ENCODE measurements around the gene LRRC47. TPM values are rescaled to one million over a fixed set of nuclear protein-coding genes. Genes with fewer than 3 reads are reported as not detected.

The LRRC47 gene
- total and polyA plus RNA-seq, 3 experiments from 2014 or later = 36.9 to 50.5 (median 42.6) TPM

DNA sequence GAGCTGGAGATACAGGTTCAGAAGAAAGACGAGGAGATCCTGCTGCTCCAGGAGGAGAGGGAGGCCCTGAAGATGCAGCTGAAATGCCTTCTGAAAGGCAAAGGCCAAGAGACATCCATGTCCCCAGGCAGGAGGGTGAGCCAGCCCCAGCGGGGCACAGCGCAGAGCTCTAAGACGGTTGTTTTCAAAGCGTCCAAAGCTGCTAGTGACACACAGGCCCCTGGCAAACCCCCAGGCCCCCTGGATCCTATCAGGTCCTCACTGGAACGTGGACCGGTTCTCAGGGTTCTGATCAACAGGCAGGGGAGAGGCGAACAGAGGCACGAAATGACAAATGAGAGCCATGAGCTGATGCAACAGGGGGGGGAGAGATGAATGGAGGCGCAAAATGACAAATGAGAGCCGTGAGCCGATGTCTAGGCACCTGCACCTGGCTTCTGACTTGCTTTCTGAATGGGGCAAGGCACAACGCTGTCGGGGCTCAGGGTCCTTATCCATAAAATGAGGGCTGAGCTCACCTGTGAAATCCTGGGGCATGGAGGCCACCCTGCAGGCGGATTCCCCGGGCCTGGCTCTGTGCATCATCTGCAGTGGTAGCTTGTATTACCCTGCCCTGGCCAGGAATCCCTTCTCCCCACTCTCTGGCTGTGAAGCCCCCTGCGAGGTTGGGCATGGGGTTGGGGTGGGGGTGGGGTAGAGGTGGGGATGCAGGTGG lies 34.8 kb downstream of the LRRC47 start:
- H3K9me3 Mint-ChIP-seq = peaks cover 0 to 7% (median 3%) of the 10 kb centered on the region in 5 donors
- Histone ChIP-seq H3K36me3 (ENCODE audit: insufficient read depth, low read length) (no peaks in the 10 kb centered on the region), H3K27ac (ENCODE audit: low read depth, low read length) (no peak overlapping the region), H3K9me3 (ENCODE audit: low read length) (no peaks in the 10 kb centered on the region), H3K27me3 (ENCODE audit: insufficient read depth, low read length, poor library complexity, severe bottlenecking) (no peaks in the 10 kb centered on the region), H3K4me1 (ENCODE audit: insufficient read depth, low read length) (no peaks in the 10 kb centered on the region), H3K4me3 (ENCODE audit: low read length) (no peak overlapping the region)
- no peak overlapping the region for H3K4me3 Mint-ChIP-seq
- no peaks in the 10 kb centered on the region for H3K36me3 Mint-ChIP-seq
- ChIA-PET CTCF (interaction anchor here (2.4 kb wide), 1 partner anchor 37 kb away, joined by 6 read pairs; no protein-coding TSS in a partner anchor), POLR2A (no interaction called here)
- no peak overlapping the region for H3K27ac Mint-ChIP-seq
- peak in 1 of 5 donors; percentile 33 for DNase-seq
- H3K27me3 Mint-ChIP-seq = peaks cover 15 to 45% of the 10 kb centered on the region in 2 donors
- H3K4me1 Mint-ChIP-seq = no peaks in the 10 kb centered on the region

DNA sequence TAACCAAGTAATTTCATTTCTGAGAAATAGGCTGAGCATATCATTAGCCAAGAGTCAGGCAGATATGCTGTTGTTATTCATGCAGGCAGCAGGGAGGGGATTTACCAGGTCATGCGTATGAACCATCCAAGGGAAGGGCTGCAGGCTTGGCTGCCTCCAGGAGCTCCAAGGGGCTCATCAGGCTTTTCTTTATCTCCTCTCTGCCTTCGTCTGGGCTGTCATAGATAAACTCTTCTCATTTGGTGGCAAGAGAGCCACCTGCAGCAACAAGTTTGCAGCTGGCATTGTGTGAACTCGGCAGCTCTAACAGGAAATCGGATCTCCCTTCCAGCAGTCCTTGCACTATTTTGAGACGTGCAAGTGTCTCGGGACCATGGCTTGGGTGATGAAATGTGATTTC lies 36.5 kb downstream of the LRRC47 start:
- DNase-seq = no peak
- no peaks in the 10 kb centered on the region for H3K36me3 Mint-ChIP-seq
- no peaks in the 10 kb centered on the region for H3K36me3 ChIP-seq (ENCODE audit: insufficient read depth, low read length)
- H3K4me1 ChIP-seq (ENCODE audit: insufficient read depth, low read length) = no peaks in the 10 kb centered on the region
- H3K27me3 Mint-ChIP-seq = peaks cover 18 to 39% of the 10 kb centered on the region in 2 donors
- ChIA-PET CTCF (interaction anchor here (2.4 kb wide), 1 partner anchor 35 kb away, joined by 6 read pairs; no protein-coding TSS in a partner anchor), POLR2A (no interaction called here)
- no peak overlapping the region for H3K4me3 ChIP-seq (ENCODE audit: low read length)
- no peak overlapping the region for H3K27ac Mint-ChIP-seq
- peaks cover 0 to 7% (median 3%) of the 10 kb centered on the region in 5 donors for H3K9me3 Mint-ChIP-seq
- no peaks in the 10 kb centered on the region for H3K4me1 Mint-ChIP-seq
- H3K27me3 ChIP-seq (ENCODE audit: insufficient read depth, low read length, poor library complexity, severe bottlenecking) = no peaks in the 10 kb centered on the region
- H3K27ac ChIP-seq (ENCODE audit: low read depth, low read length) = no peak overlapping the region
- H3K9me3 ChIP-seq (ENCODE audit: low read length) = no peaks in the 10 kb centered on the region
- H3K4me3 Mint-ChIP-seq = no peak overlapping the region

DNA sequence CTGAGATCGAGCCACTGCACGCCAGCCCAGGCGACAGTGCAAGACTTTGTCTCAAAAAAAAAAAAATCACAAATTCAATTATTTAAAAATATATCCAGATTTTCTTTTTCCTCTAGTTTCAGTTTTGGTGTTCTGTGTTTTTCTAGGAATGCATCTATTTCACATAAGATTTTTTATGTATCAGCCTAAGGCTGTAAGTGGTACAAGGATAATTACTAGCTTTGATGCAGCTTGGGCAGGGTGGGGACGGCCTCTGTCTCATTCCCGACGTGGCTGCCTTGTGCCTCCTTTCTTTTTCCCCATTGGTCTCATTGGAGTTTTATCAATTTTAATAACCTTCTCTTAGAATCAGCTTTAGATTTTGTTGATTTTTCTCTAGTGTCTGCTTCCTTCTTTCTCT lies 37.1 kb downstream of the LRRC47 start:
- Histone ChIP-seq H3K4me3 (ENCODE audit: low read length) (no peak overlapping the region), H3K9me3 (ENCODE audit: low read length) (no peaks in the 10 kb centered on the region), H3K27me3 (ENCODE audit: insufficient read depth, low read length, poor library complexity, severe bottlenecking) (no peaks in the 10 kb centered on the region), H3K27ac (ENCODE audit: low read depth, low read length) (no peak overlapping the region), H3K4me1 (ENCODE audit: insufficient read depth, low read length) (no peaks in the 10 kb centered on the region), H3K36me3 (ENCODE audit: insufficient read depth, low read length) (no peaks in the 10 kb centered on the region)
- DNase-seq = no peak
- Mint-ChIP-seq H3K4me1 (no peaks in the 10 kb centered on the region), H3K36me3 (no peaks in the 10 kb centered on the region), H3K4me3 (no peak overlapping the region), H3K9me3 (peaks cover 0 to 7% (median 3%) of the 10 kb centered on the region in 5 donors), H3K27me3 (peaks cover 18 to 35% of the 10 kb centered on the region in 2 donors), H3K27ac (no peak overlapping the region)
- CTCF ChIA-PET = interaction anchor here (2.4 kb wide), 1 partner anchor 35 kb away, joined by 6 read pairs; no protein-coding TSS in a partner anchor
- POLR2A ChIA-PET = interaction anchor here (0.7 kb wide), 1 partner anchor 221 kb away, joined by 4 read pairs; no protein-coding TSS in a partner anchor

DNA sequence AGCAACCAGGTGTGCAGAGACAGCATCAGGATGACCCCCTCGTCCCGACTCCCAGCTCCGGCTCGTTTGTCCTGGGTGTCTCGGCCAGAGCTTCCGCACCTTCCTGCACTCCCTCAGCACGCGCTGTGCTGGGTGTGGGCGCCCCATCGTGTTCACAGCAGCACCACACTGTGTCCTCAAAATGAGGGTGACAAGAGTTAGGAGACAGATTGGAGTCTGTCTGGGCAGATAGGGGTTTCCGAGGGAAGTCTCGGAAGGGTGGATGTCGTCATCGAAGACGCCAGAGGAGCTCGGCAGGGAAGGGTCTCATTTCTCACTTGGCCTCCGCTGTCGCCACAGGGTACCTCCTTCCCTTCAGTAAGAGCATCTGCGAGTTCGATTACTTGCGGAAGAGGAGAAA lies 39.9 kb downstream of the LRRC47 start:
- peak in 1 of 5 donors; percentile 19 for DNase-seq
- Mint-ChIP-seq H3K9me3 (peaks cover 0 to 7% (median 3%) of the 10 kb centered on the region in 5 donors), H3K27me3 (peaks cover 21 to 31% of the 10 kb centered on the region in 2 donors), H3K4me3 (no peak overlapping the region), H3K36me3 (no peaks in the 10 kb centered on the region), H3K27ac (no peak overlapping the region), H3K4me1 (no peaks in the 10 kb centered on the region)
- ChIA-PET CTCF (no interaction called here), POLR2A (no interaction called here)
- Histone ChIP-seq H3K4me1 (ENCODE audit: insufficient read depth, low read length) (no peaks in the 10 kb centered on the region), H3K27ac (ENCODE audit: low read depth, low read length) (no peak overlapping the region), H3K36me3 (ENCODE audit: insufficient read depth, low read length) (no peaks in the 10 kb centered on the region), H3K4me3 (ENCODE audit: low read length) (no peak overlapping the region), H3K27me3 (ENCODE audit: insufficient read depth, low read length, poor library complexity, severe bottlenecking) (no peaks in the 10 kb centered on the region), H3K9me3 (ENCODE audit: low read length) (no peaks in the 10 kb centered on the region)

DNA sequence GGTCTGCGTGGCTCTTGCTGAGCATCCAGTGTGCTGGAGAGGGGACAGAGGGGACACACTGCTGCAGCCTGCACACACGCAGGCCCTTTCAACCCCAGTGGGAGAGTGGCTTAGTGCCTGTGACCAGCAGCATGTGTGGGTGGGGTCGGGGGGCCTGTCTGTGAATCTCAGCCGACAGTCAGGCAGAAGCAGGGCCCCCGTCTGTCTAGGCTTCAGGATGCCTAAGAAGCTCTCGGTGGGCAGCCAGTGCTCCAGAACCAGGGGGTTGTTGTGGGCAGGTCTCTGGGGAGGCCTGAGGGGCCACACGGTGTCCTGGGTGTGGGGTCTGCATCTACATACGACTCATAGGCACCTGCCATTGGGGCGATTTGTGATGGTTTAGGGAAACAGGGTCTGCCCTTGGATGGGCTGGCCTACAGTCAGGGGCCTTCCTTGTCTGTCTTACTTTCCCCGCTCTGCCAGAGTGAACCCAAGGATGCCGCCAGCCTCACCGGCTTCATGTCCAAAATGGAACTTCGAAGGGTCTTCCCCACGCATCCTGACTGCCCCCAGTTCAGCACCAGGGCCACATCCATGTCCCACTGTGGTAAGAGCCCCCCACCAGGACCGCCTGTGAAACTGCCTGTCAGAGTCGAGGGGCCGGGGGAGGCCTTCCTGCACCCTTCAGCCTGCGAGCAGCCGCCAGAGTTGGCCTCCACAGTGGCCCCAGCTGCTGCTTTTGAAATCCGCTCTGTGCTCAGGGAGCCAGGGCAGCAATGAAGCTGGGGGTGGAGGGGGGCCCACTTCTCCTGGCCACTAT lies 42.4 kb downstream of the LRRC47 start:
- POLR2A ChIA-PET = no interaction called here

DNA sequence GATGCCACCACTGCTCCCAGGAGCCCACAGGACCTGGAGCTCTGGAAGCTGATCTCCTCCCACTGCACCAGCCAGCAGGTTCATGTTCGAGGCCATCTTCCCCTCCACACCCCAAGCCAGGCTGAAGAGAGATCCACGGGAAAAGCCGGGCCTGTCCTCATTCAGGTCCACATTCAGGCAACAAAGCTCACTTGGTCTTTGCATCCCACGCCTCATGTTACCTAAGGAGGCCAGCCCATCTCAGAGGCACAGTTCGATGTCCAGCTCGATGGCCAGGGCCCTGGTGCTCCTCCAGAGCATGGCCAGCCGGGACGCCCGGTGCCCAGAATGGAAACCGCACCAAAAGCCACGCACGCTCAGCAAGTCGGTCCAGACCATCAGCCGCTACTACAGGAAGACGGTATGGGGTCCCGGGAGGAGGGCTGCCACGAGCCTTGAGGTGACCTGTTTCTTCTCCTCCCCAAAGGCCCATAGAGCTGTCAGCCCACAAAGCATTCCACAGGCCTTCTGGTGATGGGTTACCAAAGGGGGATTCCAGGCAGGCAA lies 43.8 kb downstream of the LRRC47 start, which contains the start of gene CCDC27:
CCDC27 (plus strand) TSS at position 51 of the 546 bp plus-strand sequence; CDS start at position 83, 32 bp downstream.
- no peaks in the 10 kb centered on the region for H3K9me3 Mint-ChIP-seq
- CTCF ChIA-PET = interaction anchor here (0.7 kb wide), 1 partner anchor 28 kb away, joined by 3 read pairs; no protein-coding TSS in a partner anchor
- POLR2A ChIA-PET = no interaction called here

More for the DNA sequence above, 42.4 kb downstream of the LRRC47 start:
- H3K27me3 Mint-ChIP-seq = peaks cover 9 to 12% of the 10 kb centered on the region in 2 donors
- no peaks in the 10 kb centered on the region for H3K36me3 Mint-ChIP-seq
- Histone ChIP-seq H3K4me1 (ENCODE audit: insufficient read depth, low read length) (no peaks in the 10 kb centered on the region), H3K27ac (ENCODE audit: low read depth, low read length) (no peak overlapping the region), H3K36me3 (ENCODE audit: insufficient read depth, low read length) (no peaks in the 10 kb centered on the region), H3K4me3 (ENCODE audit: low read length) (no peak overlapping the region), H3K27me3 (ENCODE audit: insufficient read depth, low read length, poor library complexity, severe bottlenecking) (no peaks in the 10 kb centered on the region), H3K9me3 (ENCODE audit: low read length) (no peaks in the 10 kb centered on the region)
- H3K4me1 Mint-ChIP-seq = peaks cover 0 to 1% (median 0%) of the 10 kb centered on the region in 3 donors
- no peak overlapping the region for H3K27ac Mint-ChIP-seq
- H3K9me3 Mint-ChIP-seq = no peaks in the 10 kb centered on the region
- no peak overlapping the region for H3K4me3 Mint-ChIP-seq
- peak in 1 of 5 donors; percentile 40 for DNase-seq
- CTCF ChIA-PET = no interaction called here

DNA sequence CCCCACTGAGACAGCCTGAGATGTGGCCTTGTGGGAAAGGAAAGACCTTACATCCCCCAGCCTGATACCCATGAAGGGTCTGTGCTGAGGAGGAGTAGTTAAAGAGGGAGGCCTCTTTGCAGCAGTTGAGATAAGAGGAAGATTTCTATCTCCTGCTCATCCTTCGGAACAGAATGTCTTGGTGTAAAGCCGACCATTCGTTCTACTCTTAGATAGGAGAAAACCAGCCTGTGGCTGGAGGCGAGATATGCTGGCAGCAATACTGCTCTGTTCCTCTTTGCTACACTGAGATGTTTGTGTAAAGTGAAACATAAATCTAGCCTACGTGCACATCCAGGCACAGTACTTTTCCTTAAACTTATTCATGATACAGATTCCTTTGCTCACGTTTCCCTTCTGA lies 45.6 kb downstream of the LRRC47 start:
- no peak for DNase-seq
- no peak overlapping the region for H3K4me3 ChIP-seq (ENCODE audit: low read length)
- peaks cover 9% of the 10 kb centered on the region for H3K4me1 ChIP-seq (ENCODE audit: insufficient read depth, low read length)
- Mint-ChIP-seq H3K9me3 (no peaks in the 10 kb centered on the region), H3K27ac (no peak overlapping the region), H3K27me3 (peaks cover 0 to 9% of the 10 kb centered on the region in 2 donors), H3K4me3 (peak overlapping the region in 1 of 7 donors; percentile 51), H3K4me1 (peaks cover 14 to 22% (median 19%) of the 10 kb centered on the region in 3 donors), H3K36me3 (no peaks in the 10 kb centered on the region)
- no peaks in the 10 kb centered on the region for H3K36me3 ChIP-seq (ENCODE audit: insufficient read depth, low read length)
- CTCF ChIA-PET = no interaction called here
- no peak overlapping the region for H3K27ac ChIP-seq (ENCODE audit: low read depth, low read length)
- H3K27me3 ChIP-seq (ENCODE audit: insufficient read depth, low read length, poor library complexity, severe bottlenecking) = no peaks in the 10 kb centered on the region
- H3K9me3 ChIP-seq (ENCODE audit: low read length) = no peaks in the 10 kb centered on the region
- POLR2A ChIA-PET = no interaction called here

More for the DNA sequence above, 43.8 kb downstream of the LRRC47 start, which contains the start of gene CCDC27:
- Mint-ChIP-seq H3K27me3 (peaks cover 9 to 12% of the 10 kb centered on the region in 2 donors), H3K4me3 (peak within 1 kb of the TSS in 1 of 7 donors; percentile 50), H3K27ac (no peak within 1 kb of the TSS), H3K36me3 (no peaks in the 10 kb centered on the region), H3K4me1 (peaks cover 9 to 10% (median 9%) of the 10 kb centered on the region in 3 donors)
- Histone ChIP-seq H3K4me3 (ENCODE audit: low read length) (no peak within 1 kb of the TSS), H3K4me1 (ENCODE audit: insufficient read depth, low read length) (peaks cover 8% of the 10 kb centered on the region), H3K27me3 (ENCODE audit: insufficient read depth, low read length, poor library complexity, severe bottlenecking) (no peaks in the 10 kb centered on the region), H3K27ac (ENCODE audit: low read depth, low read length) (no peak within 1 kb of the TSS), H3K36me3 (ENCODE audit: insufficient read depth, low read length) (no peaks in the 10 kb centered on the region), H3K9me3 (ENCODE audit: low read length) (no peaks in the 10 kb centered on the region)
- no peak for DNase-seq
